Ascending aorta (tissue), 2 donors: ENCODE data around the gene PLCG2. TPM values are rescaled to one million over a fixed set of nuclear protein-coding genes. Genes with fewer than 3 reads are reported as not detected.

Experiments
- DNase-seq, 2 donors: peaks; one replicate each; pipeline ENCODE4 v3.0.0-alpha.2; 2019; ENCODE audit warnings: low spot score in 2 of 2
- H3K27ac ChIP-seq, 2 donors: fragments of 200-600 bp; sonication (generic); one replicate each; pipeline ENCODE4 v1.5.1; 2016 to 2017; ENCODE audit warnings: mild to moderate bottlenecking in 1 of 2
- H3K27me3 ChIP-seq: fragments of 200-600 bp; sonication (generic); one replicate; pipeline ENCODE4 v1.5.1; 2017
- H3K36me3 ChIP-seq, 2 donors: fragments of 200-600 bp; sonication (generic); one replicate each; pipeline ENCODE4 v1.5.1; 2016
- H3K4me1 ChIP-seq, 2 donors: fragments of 200-600 bp; sonication (generic); one replicate each; pipeline ENCODE4 v1.5.1; 2016 to 2017; ENCODE audit warnings: mild to moderate bottlenecking in 1 of 2
- H3K4me3 ChIP-seq, 2 donors: fragments of 200-600 bp; sonication (generic); one replicate each; pipeline ENCODE4 v1.5.1; 2016 to 2017; ENCODE audit warnings: mild to moderate bottlenecking in 1 of 2
- H3K9me3 ChIP-seq, 2 donors: fragments of 200-600 bp; sonication (generic); one replicate each; pipeline ENCODE4 v1.5.1; 2016
- CTCF ChIP-seq, 3 experiments: fragments of 200-600 bp in 2 of 3; fragments of 450-650 bp in 1 of 3; sonication (generic) in 2 of 3; IDR thresholded peaks; one replicate each; pipeline ENCODE4 v1.5.1; 2016 to 2019; ENCODE audit warnings: antibody characterized with exemption in 3 of 3, mild to moderate bottlenecking in 1 of 3, moderate library complexity in 1 of 3
- intact Hi-C: fragments of 100-400 bp; cut with DNase I; formaldehyde crosslinking; loops from one replicate; pipeline ENCODE4 v1.15.1; 2023
- total RNA-seq: library from RNA; depleted of rRNA; stranded (reverse); fragments of >200 nt; gene quantifications from one replicate; pipeline ENCODE4 v1.1.0, GENCODE V29; 2016

PLCG2 gene
- total RNA-seq, 1 donor from 2014 or later: 34.2 TPM

GRCh38 chr16:81885976-81886586 lies 107.0 kb downstream of the PLCG2 start:
- TF ChIP-seq CTCF (IDR thresholded peaks at IDR 0.05): peak in 1 of 3 experiments; percentile 37
- Histone ChIP-seq H3K27me3 (no peaks in the 10 kb centered on the region), H3K9me3 (no peaks in the 10 kb centered on the region), H3K27ac (no peak overlapping the region), H3K36me3 (no peaks in the 10 kb centered on the region), H3K4me3 (no peak overlapping the region), H3K4me1 (no peaks in the 10 kb centered on the region)
- DNase-seq: no peak
- intact Hi-C loops: no loop called here

- TF ChIP-seq CTCF (IDR thresholded peaks at IDR 0.05): no peak
- H3K4me3 ChIP-seq: no peak overlapping the region
- H3K27me3 ChIP-seq: no peaks in the 10 kb centered on the region
- H3K36me3 ChIP-seq: no peaks in the 10 kb centered on the region
- H3K9me3 ChIP-seq: no peaks in the 10 kb centered on the region
- H3K27ac ChIP-seq: no peak overlapping the region
- intact Hi-C loops: no loop called here
- H3K4me1 ChIP-seq: no peaks in the 10 kb centered on the region
- DNase-seq: no peak
Observed at GRCh38 chr16:81888520-81889394, 109.7 kb downstream of the PLCG2 start.

GRCh38 chr16:81891736-81892364 lies 112.8 kb downstream of the PLCG2 start:
- intact Hi-C loops: no loop called here
- no peaks in the 10 kb centered on the region for H3K9me3 ChIP-seq
- TF ChIP-seq CTCF (IDR thresholded peaks at IDR 0.05): no peak
- H3K27me3 ChIP-seq: no peaks in the 10 kb centered on the region
- no peak overlapping the region for H3K27ac ChIP-seq
- no peak for DNase-seq
- H3K4me3 ChIP-seq: no peak overlapping the region
- H3K4me1 ChIP-seq: no peaks in the 10 kb centered on the region
- H3K36me3 ChIP-seq: no peaks in the 10 kb centered on the region

- H3K27ac ChIP-seq: no peak overlapping the region
- DNase-seq: no peak
- intact Hi-C loops: no loop called here
- no peaks in the 10 kb centered on the region for H3K4me1 ChIP-seq
- no peaks in the 10 kb centered on the region for H3K36me3 ChIP-seq
- no peaks in the 10 kb centered on the region for H3K9me3 ChIP-seq
- TF ChIP-seq CTCF (IDR thresholded peaks at IDR 0.05): no peak
- no peak overlapping the region for H3K4me3 ChIP-seq
- H3K27me3 ChIP-seq: no peaks in the 10 kb centered on the region
Observed at GRCh38 chr16:81894592-81894991, 115.5 kb downstream of the PLCG2 start.

GRCh38 chr16:81896902-81897301 lies 117.8 kb downstream of the PLCG2 start:
- no peak for DNase-seq
- Histone ChIP-seq H3K27me3 (no peaks in the 10 kb centered on the region), H3K4me1 (no peaks in the 10 kb centered on the region), H3K36me3 (no peaks in the 10 kb centered on the region), H3K4me3 (no peak overlapping the region), H3K9me3 (no peaks in the 10 kb centered on the region), H3K27ac (no peak overlapping the region)
- TF ChIP-seq CTCF (IDR thresholded peaks at IDR 0.05): no peak
- intact Hi-C loops: no loop called here
